ENCODE data around the gene QRFPR. TPM values are rescaled to one million over a fixed set of nuclear protein-coding genes. Genes with fewer than 3 reads are reported as not detected.

Gene QRFPR
- total RNA-seq, 4 donors from 2014 or later: 0.82 TPM; not detected in 3

DNA sequence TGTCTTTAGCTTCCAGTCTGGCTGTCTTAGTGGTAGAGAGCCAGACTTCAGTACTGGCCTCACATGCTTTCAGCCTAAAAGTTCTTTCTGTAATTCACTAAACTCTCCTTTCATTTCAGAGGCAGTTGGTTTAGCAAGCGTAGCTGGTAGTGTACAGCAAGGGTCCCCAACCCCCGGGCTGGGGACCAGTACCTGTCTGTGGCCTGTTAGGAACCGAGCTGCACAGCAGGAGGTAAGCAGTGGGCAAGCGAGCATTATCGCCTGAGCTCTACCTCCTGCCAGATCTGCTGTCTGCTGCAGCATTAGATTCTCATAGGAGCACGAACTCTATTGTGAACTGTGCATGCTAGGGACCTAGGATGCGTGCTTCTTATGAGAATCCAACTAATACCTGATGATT lies 72.0 kb downstream of the QRFPR start:
- WGBS, 2 donors (ENCODE audit: low coverage in 1 of 2): 79% methylated on average over 7 of the region's 7 CpGs; no CpG with 5 or more reads in 1 of the 2 donors
- no peaks in the 10 kb centered on the region for H3K36me3 ChIP-seq
- no peak for TF ChIP-seq EP300 (IDR thresholded peaks at IDR 0.05; ENCODE audit: low read depth)
- TF ChIP-seq POLR2AphosphoS5 (IDR thresholded peaks at IDR 0.05): no peak
- no peak for TF ChIP-seq POLR2A (IDR thresholded peaks at IDR 0.05)
- TF ChIP-seq, protein P1, sequence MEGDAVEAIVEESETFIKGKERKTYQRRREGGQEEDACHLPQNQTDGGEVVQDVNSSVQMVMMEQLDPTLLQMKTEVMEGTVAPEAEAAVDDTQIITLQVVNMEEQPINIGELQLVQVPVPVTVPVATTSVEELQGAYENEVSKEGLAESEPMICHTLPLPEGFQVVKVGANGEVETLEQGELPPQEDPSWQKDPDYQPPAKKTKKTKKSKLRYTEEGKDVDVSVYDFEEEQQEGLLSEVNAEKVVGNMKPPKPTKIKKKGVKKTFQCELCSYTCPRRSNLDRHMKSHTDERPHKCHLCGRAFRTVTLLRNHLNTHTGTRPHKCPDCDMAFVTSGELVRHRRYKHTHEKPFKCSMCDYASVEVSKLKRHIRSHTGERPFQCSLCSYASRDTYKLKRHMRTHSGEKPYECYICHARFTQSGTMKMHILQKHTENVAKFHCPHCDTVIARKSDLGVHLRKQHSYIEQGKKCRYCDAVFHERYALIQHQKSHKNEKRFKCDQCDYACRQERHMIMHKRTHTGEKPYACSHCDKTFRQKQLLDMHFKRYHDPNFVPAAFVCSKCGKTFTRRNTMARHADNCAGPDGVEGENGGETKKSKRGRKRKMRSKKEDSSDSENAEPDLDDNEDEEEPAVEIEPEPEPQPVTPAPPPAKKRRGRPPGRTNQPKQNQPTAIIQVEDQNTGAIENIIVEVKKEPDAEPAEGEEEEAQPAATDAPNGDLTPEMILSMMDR (IDR thresholded peaks at IDR 0.05): no peak
- no peaks in the 10 kb centered on the region for H3K9me3 ChIP-seq
- intact Hi-C loops (cut with DNase I; ENCODE audit: low total_unique reads): no loop called here
- no peak for DNase-seq
- in situ Hi-C loops (cut with MboI; ENCODE audit: low pct_ligation_motif_present in 1 of 4, low pct_unique_long_range_greater_than_20kb in 1 of 4, low sequenced_read_pairs in 3 of 4): no loop called here
- H3K4me1 ChIP-seq: peaks cover 0 to 20% (median 3%) of the 10 kb centered on the region in 4 donors
- H3K4me3 ChIP-seq: no peak overlapping the region
- no peaks in the 10 kb centered on the region for H3K27me3 ChIP-seq
- H3K27ac ChIP-seq: no peak overlapping the region

DNA sequence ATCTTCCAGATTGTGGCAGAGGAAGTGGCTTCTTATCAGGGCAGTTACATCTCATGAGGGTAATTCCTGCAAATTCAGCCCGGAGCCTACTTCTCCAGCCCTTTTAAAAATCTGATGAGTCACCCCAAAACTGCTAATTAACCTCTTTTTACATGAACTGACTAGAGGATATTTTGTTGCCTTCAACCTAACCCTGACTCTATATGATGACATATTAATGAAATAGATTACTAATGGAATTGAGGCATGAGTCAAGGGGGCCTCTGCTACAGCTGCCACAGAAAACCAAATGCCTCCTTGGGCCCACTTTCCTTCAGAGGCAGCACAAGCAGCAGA lies 72.5 kb downstream of the QRFPR start:
- no peak overlapping the region for H3K4me3 ChIP-seq
- TF ChIP-seq, protein P1 (IDR thresholded peaks at IDR 0.05): no peak
- TF ChIP-seq EP300 (IDR thresholded peaks at IDR 0.05; ENCODE audit: low read depth): no peak
- no peak for TF ChIP-seq POLR2AphosphoS5 (IDR thresholded peaks at IDR 0.05)
- no peak for TF ChIP-seq POLR2A (IDR thresholded peaks at IDR 0.05)
- intact Hi-C loops (cut with DNase I; ENCODE audit: low total_unique reads) (no loop called here), in situ Hi-C loops (cut with MboI; ENCODE audit: low pct_ligation_motif_present in 1 of 4, low pct_unique_long_range_greater_than_20kb in 1 of 4, low sequenced_read_pairs in 3 of 4) (no loop called here)
- H3K4me1 ChIP-seq: peaks cover 0 to 21% (median 4%) of the 10 kb centered on the region in 4 donors
- no peaks in the 10 kb centered on the region for H3K36me3 ChIP-seq
- H3K27ac ChIP-seq: no peak overlapping the region
- no peaks in the 10 kb centered on the region for H3K27me3 ChIP-seq
- WGBS, 2 donors (ENCODE audit: low coverage in 1 of 2): 14 to 40% methylated on average over 1 of the region's 1 CpG
- DNase-seq: no peak
- no peaks in the 10 kb centered on the region for H3K9me3 ChIP-seq

DNA sequence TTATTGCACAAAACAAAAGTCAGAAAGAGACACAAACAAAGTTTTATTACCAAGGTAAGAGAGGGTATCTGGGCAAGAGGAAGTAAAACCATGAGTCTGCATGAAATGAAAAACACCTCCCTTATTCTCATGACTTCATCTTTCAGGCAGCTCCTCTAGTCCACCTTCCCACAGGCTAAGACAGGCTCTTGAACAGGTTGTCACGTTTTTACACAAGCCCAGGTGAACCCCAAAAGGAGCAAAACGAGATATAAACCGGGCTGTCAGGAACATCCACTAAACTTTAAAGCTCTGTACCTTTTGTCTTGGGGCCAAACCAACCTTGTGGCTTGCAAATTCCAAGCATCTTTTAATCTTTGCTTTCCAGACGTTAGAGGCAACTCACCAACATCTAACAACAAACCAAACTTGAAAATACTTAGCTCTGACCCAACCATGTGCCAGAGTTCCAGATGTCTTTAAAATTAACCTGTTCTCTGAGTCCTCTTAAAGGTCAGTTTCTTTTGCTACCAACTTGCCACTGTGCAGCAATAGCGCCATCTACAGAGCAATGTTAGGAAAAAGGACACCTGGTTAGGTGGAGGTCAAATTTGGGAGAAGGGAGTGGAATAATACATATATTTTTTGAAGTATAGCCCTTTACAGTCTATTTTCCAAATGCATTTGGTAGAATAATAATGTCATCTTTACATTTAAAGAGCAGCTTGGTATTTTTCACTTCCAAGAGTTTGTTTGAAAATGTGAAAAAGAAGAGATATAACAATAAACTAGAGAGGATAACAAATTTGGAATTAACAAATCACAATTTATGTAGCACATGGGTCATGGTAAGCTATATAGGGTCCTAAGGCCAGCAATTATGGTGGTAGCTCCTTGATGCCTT lies 73.1 kb downstream of the QRFPR start:
- H3K9me3 ChIP-seq: no peaks in the 10 kb centered on the region
- intact Hi-C loops (cut with DNase I; ENCODE audit: low total_unique reads): no loop called here
- no peaks in the 10 kb centered on the region for H3K36me3 ChIP-seq
- in situ Hi-C loops (cut with MboI; ENCODE audit: low pct_ligation_motif_present in 1 of 4, low pct_unique_long_range_greater_than_20kb in 1 of 4, low sequenced_read_pairs in 3 of 4): no loop called here
- H3K27ac ChIP-seq: no peak overlapping the region
- no peak for TF ChIP-seq POLR2A (IDR thresholded peaks at IDR 0.05)
- TF ChIP-seq, protein P1 (IDR thresholded peaks at IDR 0.05): peak; percentile 52 to 63 (median 62)
- TF ChIP-seq EP300 (IDR thresholded peaks at IDR 0.05; ENCODE audit: low read depth): no peak
- TF ChIP-seq POLR2AphosphoS5 (IDR thresholded peaks at IDR 0.05): no peak
- peaks cover 0 to 21% (median 4%) of the 10 kb centered on the region in 4 donors for H3K4me1 ChIP-seq
- 13 to 22% methylated on average over 4 to 5 of the region's 5 CpGs for WGBS, 2 donors (ENCODE audit: low coverage in 1 of 2)
- peak; percentile 32 for DNase-seq
- no peaks in the 10 kb centered on the region for H3K27me3 ChIP-seq
- no peak overlapping the region for H3K4me3 ChIP-seq

DNA sequence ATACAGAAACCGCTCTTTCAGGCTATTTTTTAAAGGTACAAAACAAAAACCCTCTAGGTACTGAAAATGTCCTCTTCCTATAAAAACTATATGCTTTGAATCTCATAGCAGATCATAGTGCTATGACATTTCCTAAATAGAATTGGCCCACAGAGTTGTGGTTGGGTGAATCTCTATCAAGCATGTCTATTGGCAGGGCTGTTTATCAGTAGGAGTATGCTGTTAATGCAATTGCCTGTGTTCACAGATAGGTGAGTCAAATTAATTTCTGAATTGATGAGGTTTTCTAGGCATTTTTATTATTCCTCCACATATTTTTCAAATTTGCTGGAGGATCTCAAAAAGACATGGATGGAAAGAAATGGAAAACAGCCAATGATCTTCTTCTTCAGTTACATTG lies 73.9 kb downstream of the QRFPR start:
- Histone ChIP-seq H3K4me3 (no peak overlapping the region), H3K27ac (no peak overlapping the region), H3K36me3 (no peaks in the 10 kb centered on the region), H3K4me1 (peaks cover 0 to 21% (median 4%) of the 10 kb centered on the region in 4 donors), H3K27me3 (no peaks in the 10 kb centered on the region), H3K9me3 (no peaks in the 10 kb centered on the region)
- no peak for DNase-seq
- in situ Hi-C loops (cut with MboI; ENCODE audit: low pct_ligation_motif_present in 1 of 4, low pct_unique_long_range_greater_than_20kb in 1 of 4, low sequenced_read_pairs in 3 of 4) (no loop called here), intact Hi-C loops (cut with DNase I; ENCODE audit: low total_unique reads) (no loop called here)
- 84% methylated on average over 1 of the region's 1 CpG; no CpG with 5 or more reads in 1 of the 2 donors for WGBS, 2 donors (ENCODE audit: low coverage in 1 of 2)
- TF ChIP-seq POLR2AphosphoS5 (IDR thresholded peaks at IDR 0.05): no peak
- TF ChIP-seq EP300 (IDR thresholded peaks at IDR 0.05; ENCODE audit: low read depth): no peak
- TF ChIP-seq POLR2A (IDR thresholded peaks at IDR 0.05): no peak
- TF ChIP-seq, protein P1 (IDR thresholded peaks at IDR 0.05): no peak
